KMS-11 (cell line): ENCODE measurements around the gene MAP3K5.

Source experiments
- H2AFZ ChIP-seq: fragments of 200-600 bp; sonication (generic); 2 replicates; pipeline ENCODE4 v1.6.1; 2016; ENCODE audit warnings: antibody characterized with exemption, mixed run types, low read depth
- H3K27ac ChIP-seq: fragments of 200-600 bp; sonication (generic); 2 replicates; pipeline ENCODE4 v1.6.1; 2016; ENCODE audit warnings: mild to moderate bottlenecking, mixed run types
- H3K27me3 ChIP-seq: fragments of 200-600 bp; sonication (generic); 2 replicates; pipeline ENCODE4 v1.6.1; 2017; ENCODE audit warnings: mild to moderate bottlenecking, low read depth, mixed run types, moderate library complexity; ENCODE audit not compliant: insufficient read depth
- H3K36me3 ChIP-seq: fragments of 200-600 bp; sonication (generic); 2 replicates; pipeline ENCODE4 v1.6.1; 2017; ENCODE audit warnings: mild to moderate bottlenecking, mixed run types; ENCODE audit not compliant: insufficient read depth
- H3K4me1 ChIP-seq: fragments of 200-600 bp; sonication (generic); 2 replicates; pipeline ENCODE4 v1.6.1; 2016; ENCODE audit warnings: mild to moderate bottlenecking, low read depth, mixed run types; ENCODE audit not compliant: poor library complexity, severe bottlenecking
- H3K4me2 ChIP-seq: fragments of 200-600 bp; sonication (generic); 2 replicates; pipeline ENCODE4 v1.7.0; 2016; ENCODE audit warnings: mild to moderate bottlenecking, mixed run types
- H3K4me3 ChIP-seq: fragments of 200-600 bp; sonication (generic); IDR thresholded peaks from 2 replicates; pipeline ENCODE4 v1.6.1; 2017; ENCODE audit warnings: low read depth, low read length, mixed read lengths; ENCODE audit not compliant: insufficient read depth
- H3K79me2 ChIP-seq: fragments of 200-600 bp; sonication (generic); 2 replicates; pipeline ENCODE4 v1.6.1; 2016; ENCODE audit warnings: low read depth, mixed run types; ENCODE audit not compliant: insufficient read depth
- H3K9ac ChIP-seq: fragments of 200-600 bp; sonication (generic); 2 replicates; pipeline ENCODE4 v1.6.1; 2016; ENCODE audit warnings: mild to moderate bottlenecking, mixed run types
- H4K20me1 ChIP-seq: fragments of 200-600 bp; sonication (generic); 2 replicates; pipeline ENCODE4 v1.6.1; 2016; ENCODE audit warnings: mild to moderate bottlenecking, mixed run types; ENCODE audit not compliant: insufficient read depth
- TF ChIP-seq, protein P1 (sequence below): fragments of 200-600 bp; sonication (generic); conservative IDR thresholded peaks from 2 replicates; pipeline ENCODE4 v1.6.1; 2017; ENCODE audit warnings: low read depth, mild to moderate bottlenecking, antibody characterized with exemption, low read length, moderate library complexity, mixed read lengths

Gene MAP3K5

DNA sequence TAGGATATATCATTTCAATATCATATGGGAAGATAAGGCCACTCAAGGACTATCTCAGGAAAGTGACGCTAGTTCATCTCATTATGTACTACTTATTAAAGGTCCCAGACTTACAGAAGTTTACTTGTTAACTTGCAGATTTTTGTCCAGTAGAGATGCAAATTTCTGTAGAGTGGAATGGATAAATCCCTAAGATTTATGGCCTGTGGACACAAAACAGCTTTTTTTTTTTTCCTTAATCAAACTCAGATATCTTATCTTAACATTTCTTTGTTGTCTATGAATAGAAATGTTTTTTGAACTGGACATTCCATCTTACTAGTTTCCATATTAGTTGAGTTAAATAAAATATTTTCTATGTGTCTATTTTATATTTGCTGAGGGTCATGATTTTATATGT lies 131.6 kb downstream of the MAP3K5 start:
- Histone ChIP-seq H3K9ac (no peak overlapping the region), H4K20me1 (no peaks in the 10 kb centered on the region), H3K4me3 (no peak overlapping the region), H3K4me2 (no peak overlapping the region), H3K4me1 (peaks cover 12% of the 10 kb centered on the region), H3K36me3 (no peaks in the 10 kb centered on the region), H3K79me2 (no peaks in the 10 kb centered on the region), H3K27ac (no peak overlapping the region), H3K27me3 (no peaks in the 10 kb centered on the region), H2AFZ (no peak overlapping the region)
- TF ChIP-seq, protein P1, sequence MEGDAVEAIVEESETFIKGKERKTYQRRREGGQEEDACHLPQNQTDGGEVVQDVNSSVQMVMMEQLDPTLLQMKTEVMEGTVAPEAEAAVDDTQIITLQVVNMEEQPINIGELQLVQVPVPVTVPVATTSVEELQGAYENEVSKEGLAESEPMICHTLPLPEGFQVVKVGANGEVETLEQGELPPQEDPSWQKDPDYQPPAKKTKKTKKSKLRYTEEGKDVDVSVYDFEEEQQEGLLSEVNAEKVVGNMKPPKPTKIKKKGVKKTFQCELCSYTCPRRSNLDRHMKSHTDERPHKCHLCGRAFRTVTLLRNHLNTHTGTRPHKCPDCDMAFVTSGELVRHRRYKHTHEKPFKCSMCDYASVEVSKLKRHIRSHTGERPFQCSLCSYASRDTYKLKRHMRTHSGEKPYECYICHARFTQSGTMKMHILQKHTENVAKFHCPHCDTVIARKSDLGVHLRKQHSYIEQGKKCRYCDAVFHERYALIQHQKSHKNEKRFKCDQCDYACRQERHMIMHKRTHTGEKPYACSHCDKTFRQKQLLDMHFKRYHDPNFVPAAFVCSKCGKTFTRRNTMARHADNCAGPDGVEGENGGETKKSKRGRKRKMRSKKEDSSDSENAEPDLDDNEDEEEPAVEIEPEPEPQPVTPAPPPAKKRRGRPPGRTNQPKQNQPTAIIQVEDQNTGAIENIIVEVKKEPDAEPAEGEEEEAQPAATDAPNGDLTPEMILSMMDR = no peak

DNA sequence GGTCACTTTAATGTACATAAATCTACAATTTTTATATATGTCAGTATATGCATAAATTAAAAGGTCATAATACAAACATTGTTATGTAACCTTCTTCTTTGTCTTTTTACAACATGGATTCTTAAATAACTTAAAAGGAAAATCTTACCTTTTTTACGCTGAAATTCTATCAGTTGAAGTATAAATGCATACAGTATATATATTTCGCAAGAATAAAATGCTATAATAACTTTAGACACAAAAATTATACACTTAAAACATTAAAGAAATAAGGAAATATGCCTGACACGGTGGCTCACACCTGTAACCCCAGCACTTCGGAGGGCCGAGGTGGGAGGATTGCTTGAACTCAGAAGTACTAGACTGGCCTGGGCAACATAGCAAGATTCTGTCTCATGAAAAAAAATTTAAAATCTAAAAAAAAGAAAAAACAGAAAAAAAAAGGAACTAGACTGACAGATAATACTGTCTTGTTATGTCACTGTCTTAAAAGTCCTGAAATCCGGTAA lies 132.2 kb downstream of the MAP3K5 start:
- no peaks in the 10 kb centered on the region for H4K20me1 ChIP-seq
- no peaks in the 10 kb centered on the region for H3K36me3 ChIP-seq
- no peaks in the 10 kb centered on the region for H3K27me3 ChIP-seq

DNA sequence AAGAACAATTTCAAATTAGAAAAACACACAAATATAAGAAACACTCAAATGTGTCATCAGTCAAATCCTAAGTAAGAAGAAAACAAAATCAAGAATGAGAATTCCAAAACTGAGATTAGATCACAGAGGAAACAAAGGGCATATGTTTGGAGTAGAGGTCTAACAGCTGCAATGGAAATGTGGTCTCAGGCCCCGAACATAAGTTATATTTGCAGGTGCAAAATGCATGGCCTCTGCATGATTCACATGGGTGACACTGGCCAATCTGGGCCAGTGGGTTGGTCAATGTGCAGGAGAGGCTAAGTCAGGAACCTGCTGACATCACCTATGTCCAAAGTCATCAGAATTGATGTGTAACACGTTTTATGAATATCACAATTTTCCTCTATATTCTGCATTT lies 133.6 kb downstream of the MAP3K5 start:
- TF ChIP-seq, protein P1 = no peak
- H3K79me2 ChIP-seq = no peaks in the 10 kb centered on the region
- H3K9ac ChIP-seq = no peak overlapping the region

More for the DNA sequence above, 132.2 kb downstream of the MAP3K5 start:
- no peak overlapping the region for H3K27ac ChIP-seq
- H3K79me2 ChIP-seq = no peaks in the 10 kb centered on the region
- no peak overlapping the region for H3K4me2 ChIP-seq
- no peak overlapping the region for H2AFZ ChIP-seq
- peaks cover 14% of the 10 kb centered on the region for H3K4me1 ChIP-seq
- TF ChIP-seq, protein P1 = no peak
- H3K4me3 ChIP-seq = no peak overlapping the region
- no peak overlapping the region for H3K9ac ChIP-seq

DNA sequence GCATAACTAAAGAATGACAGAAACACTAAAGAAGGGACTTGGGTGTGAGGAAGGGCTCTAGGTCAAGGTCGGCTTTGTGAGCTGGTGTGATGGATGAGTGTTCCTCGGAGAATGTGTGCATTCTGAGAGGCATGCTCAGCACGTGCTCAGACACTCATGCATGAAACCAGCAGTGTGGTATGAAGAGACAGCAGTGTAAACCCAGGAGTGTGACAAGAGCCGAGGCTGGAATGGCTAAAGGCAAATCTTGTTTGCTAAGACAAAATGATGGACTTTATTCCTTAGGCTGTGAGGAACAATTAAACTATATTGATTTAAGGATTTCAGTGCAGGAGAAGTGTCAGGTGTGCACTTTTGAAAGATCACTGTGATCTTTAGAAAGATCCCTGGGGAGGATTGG lies 134.6 kb downstream of the MAP3K5 start:
- Histone ChIP-seq H3K27me3 (no peaks in the 10 kb centered on the region), H3K27ac (no peak overlapping the region), H3K4me2 (no peak overlapping the region), H3K79me2 (no peaks in the 10 kb centered on the region), H3K4me3 (no peak overlapping the region), H2AFZ (no peak overlapping the region), H3K36me3 (no peaks in the 10 kb centered on the region), H3K9ac (no peak overlapping the region), H4K20me1 (no peaks in the 10 kb centered on the region), H3K4me1 (peaks cover 14% of the 10 kb centered on the region)
- TF ChIP-seq, protein P1 = no peak

More for the DNA sequence above, 133.6 kb downstream of the MAP3K5 start:
- Histone ChIP-seq H3K27me3 (no peaks in the 10 kb centered on the region), H3K36me3 (no peaks in the 10 kb centered on the region), H4K20me1 (no peaks in the 10 kb centered on the region), H2AFZ (no peak overlapping the region), H3K27ac (no peak overlapping the region), H3K4me3 (no peak overlapping the region), H3K4me2 (no peak overlapping the region), H3K4me1 (peaks cover 14% of the 10 kb centered on the region)
